GM21717 (cell line): Measurements from ENCODE around the gene COPS2.
"Not testable (repeated sequence)": the region's sequence is repeated elsewhere in the genome, so short reads cannot be mapped to it uniquely, and the experiment has no call there.

Experiments used
- ATAC-seq: cut with Tn5 transposase; IDR thresholded peaks from one replicate; pipeline ENCODE4 v1.9.1; 2021; ENCODE audit warnings: mild to moderate bottlenecking, moderate library complexity; ENCODE audit not compliant: unreplicated experiment

Gene COPS2

DNA sequence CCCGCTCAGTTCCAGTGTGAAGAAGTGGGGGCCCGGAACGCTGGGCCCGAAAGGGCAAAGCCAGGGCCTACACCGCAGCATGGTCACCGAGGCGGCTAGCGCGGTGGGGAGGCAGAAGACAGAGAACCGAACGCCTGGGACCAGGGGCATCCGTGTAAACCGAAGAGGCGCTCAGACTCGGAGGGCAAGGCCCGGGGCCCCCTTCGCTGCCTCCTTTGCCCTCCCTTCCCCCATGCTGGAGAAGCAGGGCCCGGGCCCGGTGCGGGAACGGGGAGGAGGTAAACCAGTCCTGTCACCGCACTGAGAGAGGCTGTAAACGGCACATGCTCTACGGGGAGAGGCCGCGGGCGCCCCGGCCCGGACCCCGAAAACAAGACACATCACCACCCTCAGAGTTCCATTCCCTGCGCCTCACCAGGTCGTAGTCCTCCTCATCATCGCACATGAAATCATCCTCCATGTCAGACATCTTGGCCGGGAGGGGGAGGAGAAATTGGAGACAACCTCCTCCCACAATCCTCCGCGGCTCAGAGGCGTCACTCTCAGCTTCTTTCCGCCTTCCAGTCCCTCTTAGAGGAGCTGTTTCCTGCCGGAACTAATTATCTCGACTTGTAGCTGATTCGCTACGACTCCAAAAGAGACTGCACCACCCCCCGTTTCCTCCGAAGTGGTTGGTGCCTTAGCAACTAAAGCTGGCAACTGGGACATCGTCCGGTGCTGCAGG is at the start of gene COPS2:
COPS2 (minus strand) TSS at position 490 of the 724 bp plus-strand sequence; CDS start at position 469, 21 bp downstream.
- peak; percentile 89 for ATAC-seq

- ATAC-seq: no peak
Observed at GRCh38 chr15:49200347-49200746, 44.9 kb upstream of the COPS2 start.

- no peak for ATAC-seq
Observed at GRCh38 chr15:49199666-49200065, 44.3 kb upstream of the COPS2 start.

DNA sequence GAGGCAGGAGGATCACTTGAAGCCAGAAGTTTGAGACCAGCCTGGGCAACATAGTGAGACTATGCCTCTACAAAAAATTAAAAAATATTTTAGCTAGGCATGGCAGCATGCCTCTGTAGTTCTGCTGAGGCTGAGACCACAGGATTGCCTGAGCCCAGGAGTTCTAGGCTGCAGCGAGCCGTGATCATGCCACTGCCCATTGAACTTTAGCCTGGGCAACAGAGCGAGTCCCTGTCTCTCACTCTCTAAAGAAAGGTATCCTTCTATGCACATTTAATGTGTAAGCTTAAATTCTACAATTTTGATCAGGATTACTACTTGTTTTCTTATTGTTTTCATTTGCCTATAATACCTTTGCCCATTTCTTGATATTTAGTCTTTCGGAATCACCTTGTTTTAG is 41.5 kb upstream of the COPS2 start:
- no peak for ATAC-seq

DNA sequence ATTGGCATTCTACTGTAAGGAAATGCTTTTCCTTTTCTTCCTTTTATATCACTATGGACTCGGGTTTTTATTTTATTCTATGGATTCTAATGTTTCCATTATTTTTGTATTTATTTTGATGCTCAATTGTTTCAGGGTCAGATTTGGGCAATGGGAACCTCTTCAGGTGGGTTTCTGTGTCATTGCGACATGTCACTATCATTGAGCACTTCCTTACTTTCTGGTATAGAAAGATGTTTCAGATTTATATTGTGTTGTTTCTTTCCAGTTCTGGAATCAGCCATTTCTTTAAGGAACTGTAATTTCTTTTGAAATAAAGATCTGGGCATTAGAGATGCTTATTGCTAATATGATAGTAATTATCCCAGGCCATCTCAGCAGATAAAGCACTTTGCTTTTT is 36.5 kb upstream of the COPS2 start:
- no peak for ATAC-seq

DNA sequence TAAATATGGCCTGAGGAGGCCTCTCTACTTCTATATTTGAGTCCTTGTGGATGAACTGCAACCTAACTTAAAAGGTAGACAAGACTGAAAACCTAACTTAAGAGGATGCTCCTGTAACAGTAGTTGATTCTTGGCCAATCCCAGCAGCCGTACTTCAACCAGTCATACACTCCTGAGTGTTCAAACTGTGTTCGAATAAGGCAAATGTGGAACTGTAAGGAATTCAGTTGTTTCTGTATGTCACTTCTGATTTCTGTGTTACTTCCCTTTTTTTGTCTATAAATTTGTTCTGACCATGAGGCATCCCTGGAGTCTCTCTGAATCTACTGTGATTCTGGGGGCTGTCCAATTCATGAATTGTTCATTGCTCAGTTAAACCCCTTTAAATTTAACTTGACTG is 35.2 kb upstream of the COPS2 start:
- ATAC-seq: no peak

GRCh38 chr15:49189631-49190030 is 34.2 kb upstream of the COPS2 start:
- ATAC-seq: no peak

DNA sequence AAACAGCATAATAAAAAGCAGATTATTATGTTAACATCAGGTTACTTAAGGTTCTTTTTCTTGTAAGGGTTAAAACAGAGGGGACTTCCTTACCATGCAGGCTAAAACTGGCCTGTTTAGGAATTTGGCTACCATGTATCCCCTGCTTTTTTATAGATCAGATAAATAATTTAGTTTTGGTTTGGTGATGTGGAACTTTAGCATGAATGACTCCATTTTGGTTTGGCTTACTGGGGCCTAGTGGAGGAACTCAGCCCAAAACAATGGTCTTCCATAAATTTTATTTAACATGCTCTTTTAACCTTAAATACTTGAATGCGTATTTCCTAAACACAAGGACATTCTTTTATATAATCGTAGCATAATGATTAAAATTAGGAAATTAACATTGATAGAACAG is 33.5 kb upstream of the COPS2 start:
- ATAC-seq: no peak

DNA sequence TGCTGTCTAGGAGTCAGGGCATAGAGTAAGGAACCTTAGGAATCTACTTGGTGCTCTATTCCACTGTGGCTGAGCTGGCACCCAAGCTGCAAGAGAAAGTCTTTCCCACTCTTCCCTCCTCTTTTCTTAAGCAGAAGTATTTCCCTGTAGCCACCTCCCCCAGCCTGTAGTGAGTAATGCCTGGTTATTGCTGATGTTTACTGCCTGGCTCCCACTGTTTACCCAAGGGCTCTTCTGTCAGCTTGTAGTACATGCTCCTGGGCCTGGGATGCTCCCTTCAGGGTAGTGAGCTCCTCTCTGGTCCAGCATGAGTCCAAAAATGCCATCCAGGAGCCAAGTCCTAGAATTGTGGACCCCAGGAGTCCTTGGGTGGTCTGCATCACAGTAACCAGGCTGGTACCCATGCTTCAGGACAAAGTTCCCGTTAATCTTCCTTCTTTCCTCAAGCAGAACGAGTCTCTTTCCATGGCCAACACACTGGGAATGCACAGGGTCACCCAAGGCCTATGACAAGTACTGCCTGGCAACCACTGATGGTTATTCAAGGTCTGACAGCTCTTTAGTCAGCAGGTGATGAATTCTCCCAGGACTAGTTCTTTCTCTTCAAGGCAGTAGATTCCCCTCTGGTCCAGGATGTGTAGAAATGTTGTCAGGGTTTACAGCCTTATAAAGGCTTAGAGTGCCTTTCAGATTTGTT is 32.3 kb upstream of the COPS2 start:
- no peak for ATAC-seq

DNA sequence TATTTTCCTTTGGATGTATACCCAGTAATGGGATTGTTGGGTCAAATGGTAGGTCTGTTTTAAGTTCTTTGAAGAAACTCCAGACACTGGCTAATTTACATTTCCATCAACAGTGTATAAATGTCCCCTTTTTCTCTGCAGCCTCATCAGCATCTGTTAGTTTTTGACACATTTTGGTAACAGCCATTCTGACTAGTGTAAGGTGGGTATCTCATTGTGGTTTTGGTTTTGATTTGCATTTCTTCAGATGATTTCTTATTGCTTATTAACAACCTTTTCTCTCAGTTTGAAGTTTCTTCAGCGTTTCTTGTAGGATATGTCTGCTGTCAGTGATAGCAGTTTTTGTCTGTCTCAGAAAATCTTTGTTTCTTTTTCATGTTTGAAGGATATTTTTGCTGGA is 30.1 kb upstream of the COPS2 start:
- ATAC-seq: no peak

GRCh38 chr15:49183741-49184140 is 28.3 kb upstream of the COPS2 start:
- ATAC-seq: not testable (repeated sequence)

GRCh38 chr15:49182128-49182527 is 26.7 kb upstream of the COPS2 start:
- ATAC-seq: no peak

DNA sequence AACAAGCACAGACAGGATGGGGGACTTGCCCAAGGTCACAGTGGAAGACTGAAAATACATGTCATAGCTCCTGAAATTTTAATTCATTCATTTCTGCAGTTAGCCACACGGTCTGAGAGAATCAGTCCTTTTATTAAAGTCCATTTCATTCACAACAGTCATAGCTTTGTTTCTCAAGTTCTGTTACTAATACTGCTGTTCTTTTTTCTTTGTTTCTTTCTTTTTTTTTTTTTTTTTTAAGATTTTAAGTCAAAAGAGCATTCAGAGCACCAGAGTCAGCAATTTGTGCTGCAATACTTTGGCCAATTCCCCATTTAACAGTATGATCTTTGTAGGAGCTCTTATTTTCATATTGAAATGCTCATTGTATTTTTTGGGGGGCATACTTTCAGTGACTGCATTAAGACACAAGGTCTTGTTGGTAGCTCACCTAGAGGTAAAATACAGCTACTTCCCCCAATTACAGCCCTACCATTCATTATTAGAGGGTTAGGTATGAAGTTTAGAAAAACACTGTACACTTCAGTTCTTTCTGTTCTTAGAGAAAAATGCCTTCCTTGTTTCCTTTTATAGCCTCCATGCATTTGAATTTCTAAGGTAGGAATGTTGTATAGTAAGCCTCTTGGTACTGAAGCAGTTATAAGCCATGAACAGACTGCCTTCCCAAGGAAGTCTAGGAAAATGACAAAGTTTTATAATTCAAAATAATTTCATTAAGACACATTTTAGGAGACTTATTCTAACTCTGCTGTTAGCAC is 24.2 kb upstream of the COPS2 start:
- no peak for ATAC-seq

- ATAC-seq: no peak
Observed at GRCh38 chr15:49178497-49178896, 23.1 kb upstream of the COPS2 start.

DNA sequence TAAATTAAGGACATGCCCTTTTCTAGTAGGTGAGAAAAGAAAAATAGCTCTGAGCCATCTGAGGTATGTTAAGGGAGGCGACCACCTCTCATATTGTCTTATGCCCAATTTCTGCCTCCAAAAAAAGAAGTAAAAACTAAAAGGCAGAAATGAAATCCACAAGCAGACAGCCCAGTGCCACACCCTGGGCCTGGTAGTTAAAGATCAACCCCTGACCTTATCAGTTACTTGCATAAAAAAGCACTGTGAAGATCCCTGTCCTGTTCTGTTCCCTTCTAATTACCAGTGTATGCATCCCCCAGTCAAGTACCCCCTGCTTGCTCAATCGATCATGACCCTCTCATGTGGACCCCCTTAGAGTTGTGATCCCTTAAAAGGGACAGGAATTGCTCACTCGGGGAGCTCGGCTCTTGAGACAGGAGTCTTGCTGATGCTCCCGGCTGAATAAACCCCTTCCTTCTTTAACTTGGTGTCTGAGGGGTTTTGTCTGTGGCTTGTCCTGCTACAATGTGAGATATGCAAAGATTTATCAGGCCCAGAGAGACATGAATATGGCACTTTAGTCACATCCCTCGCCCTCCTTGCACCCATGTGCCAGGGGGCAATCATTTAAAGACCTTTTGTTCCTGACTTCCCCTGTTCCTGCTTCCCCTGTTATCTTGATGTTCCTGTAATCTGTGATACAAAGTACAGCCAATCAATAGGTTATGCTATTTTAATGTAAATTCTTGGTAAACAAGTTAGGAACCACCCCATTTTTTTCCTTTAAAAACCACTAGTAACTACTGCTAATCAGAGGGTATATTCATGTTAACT is 20.4 kb upstream of the COPS2 start:
- not testable (repeated sequence) for ATAC-seq

DNA sequence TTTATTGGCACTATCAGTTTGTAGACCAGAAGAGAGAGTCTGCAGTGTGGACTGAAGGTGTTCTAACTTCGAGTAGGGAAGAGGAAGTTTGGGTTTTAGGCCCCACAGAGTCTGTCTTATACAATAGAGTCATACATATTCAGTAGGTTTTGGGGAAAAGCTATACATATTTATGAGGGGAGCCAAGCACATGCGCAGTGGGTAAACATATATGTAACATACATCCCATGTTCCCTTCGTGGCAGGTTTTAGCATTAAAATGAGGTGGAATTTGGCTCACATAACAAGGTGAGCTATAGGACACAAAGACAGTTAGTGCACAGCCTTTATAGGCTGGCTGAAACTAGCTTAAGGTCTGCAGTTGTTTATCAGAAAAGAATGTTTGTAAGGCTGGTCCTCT is 19.5 kb upstream of the COPS2 start:
- no peak for ATAC-seq

DNA sequence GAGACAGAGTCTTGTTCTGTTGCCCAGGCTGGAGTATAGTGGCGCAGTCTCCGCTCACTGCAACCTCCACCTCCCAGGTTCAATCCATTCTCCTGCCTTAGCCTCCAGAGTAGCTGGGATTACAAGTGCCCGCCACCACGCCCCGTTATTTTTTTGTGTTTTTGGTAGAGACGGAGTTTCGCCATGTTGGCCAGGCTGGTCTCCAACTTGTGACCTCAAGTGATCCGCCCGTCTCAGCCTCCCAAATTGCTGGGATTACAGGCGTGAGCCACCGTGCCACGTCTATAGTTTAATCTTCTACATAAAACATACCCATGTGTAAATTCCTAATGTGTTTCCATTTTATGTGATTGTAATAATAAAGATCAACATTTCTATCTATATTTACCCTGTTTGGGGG is 16.4 kb upstream of the COPS2 start:
- no peak for ATAC-seq

DNA sequence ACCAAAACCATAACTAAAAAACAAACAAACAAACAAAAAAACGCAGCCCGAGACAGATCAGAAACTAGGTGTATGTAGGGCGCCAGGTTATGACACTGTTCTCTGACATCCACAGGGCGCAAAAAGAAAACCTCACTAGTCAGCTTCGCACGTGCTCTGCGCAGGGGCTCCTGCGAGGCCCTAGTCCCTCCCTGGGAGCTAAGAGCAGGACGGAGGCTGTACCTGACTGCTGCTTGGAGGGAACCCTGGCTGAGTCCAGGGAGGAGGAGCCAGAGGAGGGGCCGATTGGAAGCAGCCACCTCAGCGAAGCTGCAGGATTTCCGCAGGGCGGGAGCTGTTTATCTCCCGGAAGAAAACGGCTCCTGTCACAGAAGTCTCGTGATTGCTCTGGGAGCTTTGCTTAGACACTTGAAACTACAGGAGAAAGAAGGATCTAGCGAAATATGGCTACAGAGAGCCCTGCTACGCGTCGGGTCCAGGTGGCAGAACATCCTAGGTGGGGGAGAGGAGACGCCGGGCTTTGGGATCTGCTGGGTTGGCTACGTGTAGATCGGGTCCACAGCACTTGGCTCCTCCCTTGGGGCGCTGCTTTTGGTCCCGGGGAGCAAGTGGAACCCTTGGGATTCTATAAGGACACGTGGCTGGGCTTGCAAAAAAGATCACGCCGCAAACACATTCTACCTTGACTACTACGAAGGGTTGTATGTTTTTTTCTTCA is 14.6 kb upstream of the COPS2 start, which contains the start of gene GALK2:
GALK2 (plus strand) TSS at position 368 of the 718 bp plus-strand sequence; CDS start at position 444, 76 bp downstream.
- ATAC-seq: peak; percentile 97

GRCh38 chr15:49168016-49168415 is 12.6 kb upstream of the COPS2 start:
- ATAC-seq: no peak

DNA sequence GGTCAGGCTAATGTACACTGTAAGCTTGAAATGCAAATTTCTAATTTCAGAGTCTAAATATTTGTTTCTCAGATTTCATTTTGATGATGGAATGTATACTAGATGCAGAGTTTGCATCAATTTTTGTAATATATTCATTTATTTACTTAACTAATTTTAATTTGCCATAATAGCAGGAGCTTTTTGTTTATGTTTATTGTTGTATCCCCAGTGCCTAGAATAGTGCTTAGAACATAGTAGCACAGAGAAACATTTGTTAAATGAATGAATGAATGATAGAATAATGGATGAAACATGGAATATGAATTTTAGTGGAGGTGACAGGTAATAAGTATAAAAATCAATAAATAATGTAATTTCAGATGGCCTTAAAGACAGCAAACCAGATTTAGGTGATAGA is 9.5 kb upstream of the COPS2 start:
- ATAC-seq: no peak
